ENCODE data around the gene CIDEC. TPM values are rescaled to one million over a fixed set of nuclear protein-coding genes. Genes with fewer than 3 reads are reported as not detected.
A peak's percentile ranks its signal among the peaks of the same experiment; 100 is the strongest.
"Not testable (repeated sequence)": the region's sequence is repeated elsewhere in the genome, so short reads cannot be mapped to it uniquely, and the experiment has no call there.

The CIDEC gene
- total RNA-seq, 1 experiment from 2014 or later, result not detected

DNA sequence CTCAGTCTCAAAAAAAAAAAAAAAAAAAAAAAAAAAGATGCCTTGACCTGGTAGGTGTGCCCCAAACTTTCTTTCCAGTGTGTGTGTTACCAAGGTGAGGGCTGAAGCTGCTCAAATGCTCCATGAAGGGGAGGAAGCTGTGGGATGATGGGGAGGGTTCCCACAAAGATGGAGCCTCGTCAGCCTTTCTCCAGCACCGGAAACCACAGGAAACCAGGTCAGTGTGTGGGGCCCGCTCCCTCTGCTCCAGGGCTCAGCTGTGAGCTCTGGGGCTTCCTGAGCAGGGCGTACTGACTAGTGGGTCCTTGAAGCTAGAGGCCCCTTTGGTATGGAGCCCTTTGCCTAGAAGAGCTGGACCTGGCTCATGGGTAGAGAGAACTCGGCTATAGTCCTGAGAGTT lies 21.9 kb upstream of the CIDEC start:
- no peak for DNase-seq (ENCODE audit: low read depth)

DNA sequence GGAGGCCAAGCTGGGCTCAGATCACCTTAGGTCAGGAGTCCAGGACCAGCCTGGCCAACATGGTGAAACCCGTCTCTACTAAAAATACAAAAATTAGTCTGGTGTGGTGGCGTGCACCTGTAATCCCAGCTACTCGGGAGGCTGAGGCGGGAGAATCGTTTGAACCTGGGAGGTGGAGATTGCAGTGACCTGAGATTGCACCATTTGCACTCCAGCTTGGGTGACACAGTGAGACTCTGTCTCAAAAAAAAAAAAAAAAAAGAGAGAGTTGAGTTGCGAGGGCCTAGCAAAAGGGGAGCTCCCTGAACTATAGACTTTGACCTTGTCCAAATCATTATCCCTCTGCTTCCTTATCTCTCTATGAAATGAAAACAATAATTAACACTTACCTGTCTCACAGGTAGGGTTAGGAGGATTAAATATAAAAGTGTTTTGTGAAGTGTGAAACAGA lies 20.9 kb upstream of the CIDEC start:
- not testable (repeated sequence) for DNase-seq (ENCODE audit: low read depth)

DNA sequence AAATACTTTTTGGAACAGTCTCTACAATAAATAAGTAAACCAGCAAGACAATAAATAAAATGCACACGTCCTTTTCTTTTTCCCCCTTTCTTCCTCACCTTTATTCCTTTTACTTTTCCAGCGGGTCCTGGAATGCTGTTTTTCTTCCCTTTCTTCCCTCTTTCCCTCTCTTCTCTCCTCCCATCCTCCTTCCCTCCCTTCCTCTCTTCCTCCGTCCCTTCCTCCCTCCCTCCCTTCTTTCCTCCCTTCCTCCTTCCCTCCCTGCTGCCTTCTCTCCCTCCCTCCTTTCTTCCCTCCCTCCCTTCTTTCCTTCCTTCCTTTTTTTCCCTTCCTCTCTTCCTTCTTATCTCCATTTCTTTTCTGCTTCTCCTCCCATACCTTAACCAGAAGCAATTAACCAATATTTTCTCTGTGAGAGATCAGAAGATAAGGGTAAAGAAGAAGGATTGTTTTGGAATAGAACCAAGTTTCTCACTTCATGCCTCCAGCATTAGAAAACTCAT lies 19.3 kb upstream of the CIDEC start:
- DNase-seq (ENCODE audit: low read depth), result no peak

DNA sequence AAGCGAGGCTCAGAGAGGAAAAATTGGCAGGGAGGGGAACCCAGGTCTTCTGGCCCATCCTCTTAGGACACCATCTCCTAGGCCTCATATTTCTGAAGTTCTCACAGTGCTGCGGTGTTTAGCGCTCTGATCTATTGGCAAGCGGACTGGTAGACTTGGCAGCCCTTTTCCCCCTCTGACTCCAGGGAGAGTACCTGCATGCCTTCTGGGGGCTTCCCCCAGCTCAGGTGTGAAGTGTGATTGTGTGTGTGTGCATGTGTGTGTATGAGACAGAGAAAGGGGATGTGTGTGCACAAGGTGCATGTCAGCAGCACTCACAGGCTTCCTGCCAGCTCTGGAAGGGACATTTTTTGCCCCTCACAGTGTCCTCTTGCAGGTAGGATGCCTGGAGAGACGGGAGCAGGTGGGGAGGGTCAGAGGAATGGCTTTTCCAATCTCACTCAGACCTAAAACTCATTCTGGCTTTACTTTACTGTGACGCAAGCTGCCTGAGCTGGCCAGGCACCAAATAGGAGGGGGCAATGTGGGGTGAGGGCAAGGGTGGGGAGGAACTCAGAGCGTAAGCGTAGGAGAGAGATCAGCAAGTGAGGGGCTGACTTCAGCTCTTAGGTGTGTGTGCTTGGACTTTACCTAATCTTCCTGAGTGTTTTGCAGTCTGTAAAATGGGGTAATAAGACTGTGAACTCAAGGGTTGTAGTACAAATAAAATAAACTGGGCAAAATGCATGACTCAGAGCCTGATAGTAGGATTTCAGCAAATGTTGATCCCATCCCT lies 18.6 kb upstream of the CIDEC start:
- DNase-seq (ENCODE audit: low read depth), result no peak

DNA sequence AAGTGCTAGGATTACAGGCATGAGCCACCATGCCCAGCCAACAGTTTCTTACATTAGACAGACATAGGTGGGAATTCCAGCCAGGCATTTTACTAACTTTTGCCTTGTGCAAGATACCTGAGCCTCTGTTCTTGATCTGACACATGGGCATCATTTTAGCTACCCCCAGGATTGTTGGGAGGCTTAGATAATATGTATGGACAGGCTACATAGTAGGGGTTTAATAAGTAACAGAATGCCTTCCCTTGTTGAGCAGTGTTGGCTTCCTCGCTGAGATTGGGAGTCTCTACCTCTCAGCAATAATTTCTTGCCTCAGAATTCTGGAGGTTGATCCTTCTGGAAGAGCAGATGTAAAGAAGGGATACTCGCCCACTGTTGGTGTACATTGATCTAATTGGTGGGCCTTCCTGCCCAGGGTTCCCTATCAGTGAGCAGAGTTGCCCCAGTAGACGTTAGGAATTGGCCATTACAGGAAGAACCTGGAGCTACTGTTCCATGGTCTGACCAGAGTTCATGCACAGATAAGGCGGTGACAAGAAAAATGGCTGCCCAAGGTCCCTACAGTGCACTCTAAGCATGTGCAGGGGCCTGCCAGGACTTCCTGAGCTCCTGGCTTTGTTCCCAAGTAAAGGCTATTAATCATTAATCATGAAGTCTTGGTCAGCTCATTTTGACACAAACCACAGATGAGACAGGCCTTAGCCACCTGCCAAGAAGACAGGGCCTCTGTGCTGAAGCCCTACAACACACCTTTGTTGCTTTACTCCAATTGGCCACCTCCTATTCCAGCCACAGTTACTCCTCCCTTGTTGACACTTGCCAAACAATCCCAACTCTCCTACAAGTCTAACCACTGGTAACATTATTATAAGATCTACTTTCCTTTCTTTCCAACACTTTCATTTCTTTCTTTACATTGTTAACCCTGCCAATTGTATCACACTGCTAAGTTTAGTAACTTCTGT lies 17.6 kb upstream of the CIDEC start:
- DNase-seq (ENCODE audit: low read depth), result peak; percentile 85

DNA sequence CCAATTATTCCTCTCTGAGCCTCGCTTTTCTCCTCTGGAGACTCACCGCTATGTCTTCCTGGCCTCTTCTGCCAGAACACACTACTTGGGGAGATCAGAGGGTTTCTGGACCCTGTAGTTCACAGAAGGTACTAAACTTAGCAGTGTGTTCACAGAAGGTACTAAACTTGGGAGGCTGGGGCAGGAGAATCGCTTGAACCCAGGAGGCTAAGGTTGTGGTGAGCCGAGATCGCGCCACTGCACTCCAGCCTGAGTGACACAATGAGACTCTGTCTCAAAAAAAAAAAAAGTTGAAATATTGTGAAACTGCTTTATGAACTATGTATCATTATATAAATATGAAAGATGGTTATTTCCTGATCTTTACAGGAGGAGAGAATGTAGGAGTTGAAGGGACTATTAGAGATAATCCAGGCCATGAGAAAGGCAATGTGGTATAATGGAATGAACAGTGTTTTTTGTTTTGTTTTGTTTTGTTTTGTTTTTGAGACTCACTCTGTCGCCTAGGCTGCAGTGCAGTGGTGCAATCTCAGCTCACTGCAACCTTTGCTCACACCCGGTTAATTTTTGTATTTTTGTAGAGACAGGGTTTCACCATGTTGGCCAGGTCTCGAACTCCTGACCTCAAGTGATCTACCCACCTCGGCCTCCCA lies 16.8 kb upstream of the CIDEC start:
- DNase-seq (ENCODE audit: low read depth), result not testable (repeated sequence)

DNA sequence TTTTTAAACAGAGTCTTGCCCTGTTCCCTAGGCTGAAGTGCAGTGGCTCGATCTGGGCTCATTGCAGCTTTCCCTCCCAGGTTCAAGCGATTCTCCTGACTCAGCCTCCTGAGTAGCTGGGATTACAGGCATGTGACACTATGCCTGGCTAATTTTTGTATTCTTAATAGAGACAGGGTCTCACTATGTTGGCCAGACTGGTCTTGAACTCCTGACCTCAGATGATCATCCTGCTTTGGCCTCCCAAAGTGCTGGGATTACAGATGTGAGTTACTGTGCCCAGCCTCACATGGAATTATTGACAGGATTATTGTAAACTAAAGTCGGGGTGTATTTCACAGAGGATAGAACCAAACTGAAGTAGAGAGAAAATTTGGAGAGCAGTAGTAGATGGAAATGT lies 15.7 kb upstream of the CIDEC start:
- DNase-seq (ENCODE audit: low read depth), result not testable (repeated sequence)

DNA sequence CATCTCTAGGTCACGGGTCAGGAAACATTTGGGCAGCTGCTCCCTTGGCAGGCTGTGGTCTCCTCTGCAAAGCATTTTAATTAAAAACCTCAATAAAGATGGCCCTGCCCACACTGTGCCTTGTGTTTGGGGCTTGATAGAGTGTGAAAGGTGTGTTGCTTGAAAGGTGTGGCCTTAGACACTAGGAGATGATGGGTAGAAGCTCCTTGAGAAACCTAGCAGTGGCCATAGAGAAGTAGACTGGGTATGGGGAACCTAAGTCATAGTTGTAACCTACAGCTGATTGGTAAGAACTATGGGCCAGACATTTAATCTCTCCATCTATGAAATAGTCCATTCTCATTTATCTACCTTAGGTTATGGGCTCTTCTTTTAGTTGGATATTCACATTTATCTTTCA lies 13.7 kb upstream of the CIDEC start:
- no peak for DNase-seq (ENCODE audit: low read depth)

DNA sequence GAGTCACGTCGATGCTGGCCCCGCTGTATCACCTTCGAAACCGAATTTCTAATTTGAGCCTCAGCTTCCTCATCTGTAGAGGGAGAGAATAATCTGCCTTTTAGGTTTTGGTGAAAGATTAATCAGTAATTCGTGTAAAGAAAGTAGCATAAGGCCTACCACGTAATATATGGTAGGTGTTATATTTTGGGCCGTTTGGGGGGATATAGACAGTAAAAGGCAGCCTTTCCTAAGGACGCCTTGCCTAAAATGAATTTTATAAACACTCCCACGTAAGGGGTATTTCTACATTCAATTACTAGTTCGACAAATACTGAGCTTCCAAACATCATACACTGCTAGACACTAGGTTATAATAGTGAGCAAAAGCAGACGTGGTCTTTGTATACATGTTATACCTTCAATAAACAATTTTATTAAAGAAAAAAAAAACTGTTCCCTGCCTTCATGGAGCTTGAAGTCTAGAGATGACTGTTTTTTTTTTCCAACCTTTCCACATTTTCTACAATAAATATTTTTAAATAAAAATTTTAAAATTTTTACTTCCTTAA lies 11.1 kb upstream of the CIDEC start:
- DNase-seq (ENCODE audit: low read depth), result no peak

DNA sequence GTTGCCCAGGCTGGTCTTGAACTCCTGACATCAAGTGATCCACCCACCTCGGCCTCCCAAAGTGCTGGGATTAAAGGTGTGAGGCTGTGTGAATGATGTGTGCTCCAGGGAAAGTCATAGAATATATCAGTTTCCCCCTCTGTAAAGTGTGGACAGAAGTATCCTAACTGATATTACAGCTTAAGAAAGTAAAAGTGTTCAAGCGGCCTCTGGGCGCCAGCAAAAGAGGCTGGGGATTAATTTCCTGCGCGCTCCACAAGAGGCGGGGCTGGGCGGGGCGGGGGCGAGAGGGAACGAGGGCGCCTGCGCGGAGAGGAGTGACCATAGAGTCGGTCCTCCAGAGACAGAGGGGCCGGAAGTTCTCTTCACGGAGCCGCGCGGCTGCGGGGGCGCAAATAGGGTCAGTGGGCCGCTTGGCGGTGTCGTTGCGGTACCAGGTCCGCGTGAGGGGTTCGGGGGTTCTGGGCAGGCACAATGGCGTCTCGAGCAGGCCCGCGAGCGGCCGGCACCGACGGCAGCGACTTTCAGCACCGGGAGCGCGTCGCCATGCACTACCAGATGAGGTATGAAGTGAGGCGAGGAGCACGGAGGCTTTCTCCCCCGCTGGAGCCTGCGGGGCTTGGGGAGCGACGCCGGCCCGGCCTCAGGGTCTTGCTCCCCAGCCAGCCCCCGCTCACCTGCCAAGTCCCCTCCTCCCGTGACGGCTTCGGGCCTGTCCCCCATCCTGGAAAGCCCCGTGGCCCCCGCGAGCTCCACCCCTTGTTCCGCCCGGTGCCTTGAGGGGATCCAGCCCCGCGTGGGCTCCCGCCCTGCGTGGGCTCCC lies 10.4 kb upstream of the CIDEC start, which contains the start of gene JAGN1:
Gene JAGN1, plus strand, starts transcription at position 362 of the 823 bp plus-strand sequence. Its CDS starts 113 bp downstream, at position 475.
- peak; percentile 72 for DNase-seq (ENCODE audit: low read depth)

DNA sequence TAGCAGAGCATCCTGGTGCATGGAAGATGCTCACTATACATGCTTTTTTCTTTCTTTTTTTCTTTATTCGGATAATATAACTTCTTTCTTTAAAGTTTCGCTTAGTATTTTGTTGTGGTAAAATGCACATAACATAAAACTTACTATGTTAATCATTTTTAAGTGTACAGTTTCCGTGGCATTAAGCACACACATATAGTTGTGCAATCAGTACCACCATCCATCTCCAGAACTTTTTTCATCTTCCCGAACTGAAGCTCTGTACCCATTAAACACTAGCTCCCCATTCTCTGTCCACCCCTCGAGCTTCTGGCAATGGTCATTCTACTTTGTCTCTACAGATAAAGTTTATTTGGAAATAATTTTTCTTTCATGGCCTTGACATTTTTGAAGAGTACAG lies 9.4 kb upstream of the CIDEC start:
- no peak for DNase-seq (ENCODE audit: low read depth)

DNA sequence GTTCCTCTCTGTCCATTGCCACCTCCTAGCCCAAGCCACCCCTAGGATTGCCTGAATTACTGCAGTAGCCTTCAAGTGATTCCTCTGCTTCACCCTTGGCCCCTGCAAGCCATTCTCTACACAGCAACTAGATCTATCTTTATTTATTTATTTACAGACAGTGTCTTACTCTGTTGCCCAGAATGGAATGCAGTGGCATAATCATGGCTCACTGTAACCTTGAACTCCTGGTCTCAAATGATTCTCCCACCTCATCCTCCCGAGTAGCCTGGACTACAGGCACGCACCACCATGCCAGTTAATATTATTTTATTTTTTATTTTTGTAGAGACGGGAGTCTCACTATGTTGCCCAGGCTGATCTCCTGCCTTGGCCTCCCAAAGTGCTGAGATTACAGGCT lies 8.5 kb upstream of the CIDEC start:
- no peak for DNase-seq (ENCODE audit: low read depth)

DNA sequence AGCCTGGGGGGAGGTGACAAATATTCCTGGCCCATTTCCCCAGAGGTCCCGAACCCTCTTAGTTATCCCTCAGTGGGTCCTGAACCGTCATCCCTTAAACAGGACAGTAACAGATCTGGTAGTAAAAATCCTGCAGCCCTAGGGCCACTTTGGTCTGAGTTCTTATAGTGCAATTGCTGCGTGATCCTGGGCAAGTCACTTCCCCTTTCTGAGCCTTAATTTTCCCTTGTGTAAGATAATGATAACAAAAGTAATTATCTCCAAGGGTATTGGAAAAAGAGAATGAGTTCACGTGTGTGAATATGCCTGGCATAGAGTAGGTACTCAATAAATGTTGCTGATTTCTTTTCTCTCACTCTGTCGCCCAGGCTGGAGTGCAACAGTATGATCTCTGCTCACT lies 7.4 kb upstream of the CIDEC start:
- DNase-seq (ENCODE audit: low read depth), result no peak

DNA sequence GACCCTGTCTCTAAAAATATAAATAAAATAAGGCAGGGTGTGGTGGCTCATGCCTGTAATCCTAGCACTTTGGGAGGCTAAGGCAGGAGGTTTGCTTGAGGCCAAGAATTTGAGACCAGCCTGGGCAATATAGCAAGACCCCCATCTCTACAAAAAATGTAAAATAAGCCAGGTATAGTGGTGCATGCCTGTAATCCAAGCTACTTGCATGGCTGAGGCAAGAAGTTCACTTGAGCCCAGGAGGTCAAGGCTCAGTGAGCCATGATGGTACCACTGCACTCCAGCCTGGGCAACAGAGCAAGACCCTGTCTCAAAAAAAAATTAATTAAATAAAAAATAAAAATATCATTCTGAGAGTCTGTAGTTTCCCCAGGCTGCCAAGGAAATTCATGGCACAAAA lies 6.3 kb upstream of the CIDEC start:
- DNase-seq (ENCODE audit: low read depth), result no peak

DNA sequence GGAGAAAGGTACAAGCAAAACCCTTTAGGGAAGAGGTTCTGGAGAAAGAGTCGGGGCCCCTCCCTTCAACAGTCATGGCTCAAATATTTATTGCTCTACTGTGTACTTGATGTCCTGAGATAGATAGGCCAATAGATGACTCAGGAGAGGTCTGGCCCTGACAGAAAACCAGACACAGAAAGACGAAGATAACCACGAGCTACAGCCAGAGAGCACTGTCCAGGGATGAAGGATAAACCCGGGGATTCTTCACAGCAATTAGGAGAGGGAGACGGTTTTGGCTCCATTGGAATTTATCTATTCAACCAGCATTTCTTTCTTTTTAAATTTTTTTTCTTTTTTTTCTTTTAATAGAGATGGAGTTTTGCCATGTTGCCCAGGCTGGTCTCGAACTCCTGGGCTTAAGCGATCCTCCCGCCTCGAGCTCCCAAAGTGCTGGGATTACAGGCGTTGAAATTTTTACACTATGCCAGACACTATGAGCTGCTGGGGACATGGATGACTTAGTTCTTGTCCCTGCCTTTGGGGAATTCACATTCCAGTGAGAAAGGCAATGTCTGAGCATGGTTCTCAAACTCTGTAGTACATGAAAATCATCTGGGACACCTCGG lies 4.6 kb upstream of the CIDEC start:
- DNase-seq (ENCODE audit: low read depth), result peak; percentile 88

DNA sequence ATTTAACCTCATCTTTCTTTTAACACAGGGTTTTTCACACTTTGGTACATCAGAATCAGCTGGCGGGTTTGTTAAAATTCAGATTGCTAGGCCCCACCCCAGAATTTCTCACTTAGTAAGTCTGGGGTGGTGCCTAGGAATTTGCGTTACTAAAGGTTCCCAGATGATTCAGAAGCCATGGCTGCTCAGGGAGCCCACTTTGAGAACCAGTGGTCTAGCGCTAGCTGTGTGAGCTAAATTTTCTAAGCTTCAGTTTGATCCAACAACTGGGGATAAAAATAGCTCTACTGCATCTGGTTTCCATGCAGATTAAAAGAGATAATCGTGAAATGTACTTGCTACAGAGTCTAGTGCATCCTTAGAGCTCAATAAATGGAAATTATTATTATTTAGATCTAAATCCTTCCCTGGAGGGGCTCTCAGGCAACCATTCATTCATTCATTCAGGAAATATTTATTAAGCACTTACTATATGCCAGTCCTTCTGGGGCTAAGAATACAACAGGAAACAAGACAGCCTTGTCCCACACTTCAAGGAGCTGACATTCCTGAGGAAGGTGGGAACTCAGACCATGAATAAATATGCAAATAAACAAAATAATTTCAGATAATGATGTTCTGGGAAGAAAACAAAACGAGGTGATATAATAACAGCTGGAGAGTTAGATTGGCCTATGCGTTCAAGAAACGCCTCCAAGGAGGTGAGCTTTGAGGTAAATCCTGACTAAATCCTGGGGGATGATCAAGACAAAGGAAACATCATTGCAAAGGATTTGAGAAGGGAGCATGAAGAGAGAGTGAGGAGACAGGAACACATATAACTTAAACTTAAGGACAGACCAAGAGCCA lies 3.9 kb upstream of the CIDEC start:
- no peak for DNase-seq (ENCODE audit: low read depth)

DNA sequence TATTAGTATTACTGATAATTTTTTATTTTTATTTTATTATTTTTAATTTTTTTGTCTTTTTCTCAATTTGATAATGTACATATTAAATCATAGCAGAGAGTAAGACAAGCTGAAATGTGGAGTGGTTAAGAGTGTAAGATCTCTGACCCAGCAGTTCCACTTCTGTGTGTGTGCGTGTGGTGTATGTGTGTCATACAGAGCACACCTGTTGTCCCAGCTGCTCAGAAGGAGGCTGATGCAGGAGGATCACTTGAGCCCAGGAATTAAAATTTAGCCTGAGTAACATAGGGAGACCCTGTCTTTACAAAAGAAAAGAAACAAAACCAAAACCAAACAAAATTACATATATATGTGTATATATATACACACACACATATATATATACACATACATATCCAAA lies 1.4 kb upstream of the CIDEC start:
- no peak for DNase-seq (ENCODE audit: low read depth)

DNA sequence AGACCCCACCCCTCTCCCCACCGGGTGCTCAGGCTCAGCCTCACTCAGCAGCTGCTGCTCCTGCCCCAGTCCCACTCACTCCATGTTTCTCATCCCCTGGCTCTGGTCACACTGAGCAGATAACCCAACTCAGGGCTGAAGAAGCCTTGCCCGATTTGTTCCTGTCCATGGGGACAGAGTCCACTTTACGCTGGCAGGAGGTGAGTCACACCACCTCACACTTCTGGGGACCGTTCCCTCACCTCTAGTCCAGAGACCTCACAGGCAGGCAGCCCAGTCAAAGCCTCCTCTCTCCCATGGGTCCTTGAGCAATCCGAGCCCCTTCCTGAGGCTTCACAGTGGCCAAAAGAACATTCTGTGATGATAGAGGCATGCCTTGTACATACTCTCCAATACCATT lies 1.4 kb downstream of the CIDEC start:
- DNase-seq (ENCODE audit: low read depth), result peak; percentile 11

DNA sequence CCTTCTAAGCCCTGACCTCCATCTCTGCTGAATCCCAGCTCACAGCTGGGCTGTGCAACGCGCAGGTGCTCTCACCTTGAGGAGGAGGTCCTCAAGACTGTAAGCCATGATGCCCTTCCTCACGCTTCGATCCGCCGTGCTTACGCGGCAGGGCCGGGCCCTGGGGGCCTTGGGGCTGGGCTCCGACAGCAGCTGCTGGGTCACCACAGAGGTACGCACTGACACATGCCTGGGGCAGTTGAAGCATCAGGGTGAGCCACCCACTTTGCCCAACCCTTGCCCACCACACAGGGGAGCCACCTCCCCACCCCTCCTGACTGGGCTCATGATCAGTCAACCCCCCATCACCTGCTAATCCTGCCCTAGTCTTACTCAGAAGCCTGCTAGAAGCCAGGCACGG lies 3.1 kb downstream of the CIDEC start:
- DNase-seq (ENCODE audit: low read depth), result no peak

All from M059J (cell line).